K562 (cell line): ENCODE measurements around the gene PIK3R1.

Experiments
- EGR1 ChIP-seq: fragments of 450-650 bp; conservative IDR thresholded peaks from 2 replicates; pipeline ENCODE4 v1.6.1; 2017; ENCODE audit warnings: mild to moderate bottlenecking
- HCFC1 ChIP-seq: IDR thresholded peaks from 2 replicates; pipeline ENCODE4 v1.6.1; 2012; ENCODE audit warnings: low read depth, low read length, improper control_type of control experiment
- NUFIP1 ChIP-seq: fragments of 450-650 bp; IDR thresholded peaks from 2 replicates; pipeline ENCODE4 v1.6.1; 2018; ENCODE audit not compliant: partially characterized antibody
- POLR2AphosphoS5 ChIP-seq: IDR thresholded peaks from 2 replicates; pipeline ENCODE4 v1.6.1; 2011; ENCODE audit warnings: mild to moderate bottlenecking, low read depth, low read length, moderate library complexity; ENCODE audit not compliant: control insufficient read depth, insufficient read depth
- RFX7 ChIP-seq: fragments of 250-450 bp; sonication (Bioruptor Pico); IDR thresholded peaks from 2 replicates; pipeline ENCODE4 v1.5.1; 2021; ENCODE audit warnings: mild to moderate bottlenecking
- SREBF2 ChIP-seq: sonication (generic); formaldehyde crosslinking; IDR thresholded peaks from 2 replicates; pipeline ENCODE4 v1.4.0; 2020; ENCODE audit warnings: mild to moderate bottlenecking, missing genetic modification reagents
- TAF1 ChIP-seq: IDR thresholded peaks from 2 replicates; pipeline ENCODE4 v1.6.1; 2011; ENCODE audit warnings: mild to moderate bottlenecking, low read length, moderate library complexity; ENCODE audit not compliant: insufficient read depth, control insufficient read depth, severe bottlenecking; ENCODE audit errors: extremely low read depth
- ZNF184 ChIP-seq: sonication (generic); formaldehyde crosslinking; IDR thresholded peaks from 2 replicates; pipeline ENCODE4 v1.5.0; 2020; ENCODE audit warnings: missing genetic modification reagents
- ZNF3 ChIP-seq: fragments of 250-450 bp; sonication (Bioruptor Pico); IDR thresholded peaks from 2 replicates; pipeline ENCODE4 v1.5.0; 2021; ENCODE audit warnings: mild to moderate bottlenecking, moderate library complexity
- ZZZ3 ChIP-seq: fragments of 450-650 bp; IDR thresholded peaks from 2 replicates; pipeline ENCODE4 v1.6.1; 2016; ENCODE audit warnings: antibody characterized with exemption, mild to moderate bottlenecking, moderate library complexity
- TF ChIP-seq, protein P1 (sequence below), 3 experiments: IDR thresholded peaks in 2 of 3; conservative IDR thresholded peaks in 1 of 3; 2 replicates each; pipeline ENCODE4 v1.5.1; 2011 to 2012; ENCODE audit warnings: low read length in 3 of 3, mild to moderate bottlenecking in 3 of 3, control low read depth in 2 of 3, improper control_type of control experiment in 1 of 3, inconsistent platforms in 1 of 3, low read depth in 1 of 3, mixed read lengths in 1 of 3, moderate library complexity in 1 of 3; ENCODE audit not compliant: insufficient read depth in 2 of 3
- TF ChIP-seq, protein P2 (sequence below): sonication (generic); formaldehyde crosslinking; IDR thresholded peaks from 2 replicates; pipeline ENCODE4 v1.8.0; 2022; ENCODE audit warnings: mild to moderate bottlenecking, missing genetic modification reagents

DNA sequence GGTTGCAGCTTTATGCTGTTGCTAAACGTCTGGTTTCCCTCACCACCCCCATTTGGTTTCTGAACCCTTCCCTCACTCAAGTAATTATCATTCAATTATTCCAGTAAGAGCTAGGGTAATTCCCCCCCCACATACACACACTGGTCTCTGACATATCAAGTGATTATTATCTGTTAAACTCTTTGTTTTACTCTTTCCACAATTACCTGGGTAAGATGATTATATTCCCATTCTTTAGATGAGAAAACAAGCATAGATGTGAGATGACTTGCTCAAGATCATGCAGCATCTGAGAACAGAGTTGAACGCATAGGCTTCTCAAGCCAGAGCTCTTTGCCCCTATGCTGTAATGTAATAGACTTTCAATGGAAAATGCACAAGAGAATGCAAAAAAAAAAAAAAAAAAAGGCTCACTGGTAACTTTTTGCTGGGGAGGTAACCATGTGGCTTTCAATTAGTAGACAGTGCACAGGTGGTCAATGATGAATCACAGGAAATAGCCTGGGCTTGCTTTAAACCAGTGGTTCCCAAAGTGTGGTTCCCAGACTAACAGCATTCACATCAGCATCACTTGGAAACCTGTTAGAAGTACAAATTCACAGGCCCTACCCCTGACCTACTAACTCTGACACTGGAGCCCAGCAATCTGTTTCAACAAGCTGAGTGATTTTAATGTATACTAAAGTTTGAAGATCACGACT, 87.6 kb downstream of the PIK3R1 start:
- TF ChIP-seq ZZZ3 (no peak), ZNF3 (CRISPR knock-in tag) (no peak), TAF1 (no peak), ZNF184 (CRISPR knock-in tag) (no peak), EGR1 (no peak), RFX7 (CRISPR knock-in tag) (no peak), POLR2AphosphoS5 (no peak), SREBF2 (no peak), NUFIP1 (no peak), HCFC1 (no peak)
- TF ChIP-seq, protein P1, sequence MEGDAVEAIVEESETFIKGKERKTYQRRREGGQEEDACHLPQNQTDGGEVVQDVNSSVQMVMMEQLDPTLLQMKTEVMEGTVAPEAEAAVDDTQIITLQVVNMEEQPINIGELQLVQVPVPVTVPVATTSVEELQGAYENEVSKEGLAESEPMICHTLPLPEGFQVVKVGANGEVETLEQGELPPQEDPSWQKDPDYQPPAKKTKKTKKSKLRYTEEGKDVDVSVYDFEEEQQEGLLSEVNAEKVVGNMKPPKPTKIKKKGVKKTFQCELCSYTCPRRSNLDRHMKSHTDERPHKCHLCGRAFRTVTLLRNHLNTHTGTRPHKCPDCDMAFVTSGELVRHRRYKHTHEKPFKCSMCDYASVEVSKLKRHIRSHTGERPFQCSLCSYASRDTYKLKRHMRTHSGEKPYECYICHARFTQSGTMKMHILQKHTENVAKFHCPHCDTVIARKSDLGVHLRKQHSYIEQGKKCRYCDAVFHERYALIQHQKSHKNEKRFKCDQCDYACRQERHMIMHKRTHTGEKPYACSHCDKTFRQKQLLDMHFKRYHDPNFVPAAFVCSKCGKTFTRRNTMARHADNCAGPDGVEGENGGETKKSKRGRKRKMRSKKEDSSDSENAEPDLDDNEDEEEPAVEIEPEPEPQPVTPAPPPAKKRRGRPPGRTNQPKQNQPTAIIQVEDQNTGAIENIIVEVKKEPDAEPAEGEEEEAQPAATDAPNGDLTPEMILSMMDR (IDR thresholded peaks at IDR 0.05 in 2 of 3, conservative IDR thresholded peaks at IDR 0.05 in 1 of 3; ENCODE audit: insufficient read depth in 2 of 3, low read depth in 1 of 3, low read length in 3 of 3): no peak
- TF ChIP-seq, protein P2, sequence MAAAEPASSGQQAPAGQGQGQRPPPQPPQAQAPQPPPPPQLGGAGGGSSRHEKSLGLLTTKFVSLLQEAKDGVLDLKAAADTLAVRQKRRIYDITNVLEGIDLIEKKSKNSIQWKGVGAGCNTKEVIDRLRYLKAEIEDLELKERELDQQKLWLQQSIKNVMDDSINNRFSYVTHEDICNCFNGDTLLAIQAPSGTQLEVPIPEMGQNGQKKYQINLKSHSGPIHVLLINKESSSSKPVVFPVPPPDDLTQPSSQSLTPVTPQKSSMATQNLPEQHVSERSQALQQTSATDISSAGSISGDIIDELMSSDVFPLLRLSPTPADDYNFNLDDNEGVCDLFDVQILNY (CRISPR knock-in tag): no peak
